Right cardiac atrium (tissue), 5 donors: Measurements from ENCODE around the gene CDPF1. TPM values are rescaled to one million over a fixed set of nuclear protein-coding genes. Genes with fewer than 3 reads are reported as not detected.
"Not testable (repeated sequence)": the region's sequence is repeated elsewhere in the genome, so short reads cannot be mapped to it uniquely, and the experiment has no call there.

Experiments
- ATAC-seq, 2 donors: fragments of 200-7000 bp; cut with Tn5 transposase; one replicate each; pipeline versions ENCODE4 v1.8.0 to v1.9.1; 2020; ENCODE audit warnings: moderate library complexity in 2 of 2, mild to moderate bottlenecking in 1 of 2
- DNase-seq, 3 donors: peaks; one replicate each; pipeline ENCODE4 v3.0.0-alpha.2; 2020
- H3K27ac ChIP-seq: one replicate; pipeline ENCODE4 v1.5.1; 2013; ENCODE audit warnings: mild to moderate bottlenecking, low read length, control low read depth, moderate library complexity
- H3K27me3 ChIP-seq: one replicate; pipeline ENCODE4 v1.6.1; 2013; ENCODE audit not compliant: control insufficient read depth, insufficient read depth
- H3K4me1 ChIP-seq: one replicate; pipeline ENCODE4 v1.6.1; 2013; ENCODE audit warnings: low read length; ENCODE audit not compliant: control insufficient read depth, insufficient read depth
- H3K4me3 ChIP-seq: one replicate; pipeline ENCODE4 v1.5.1; 2013; ENCODE audit warnings: low read length, control low read depth
- H3K9me3 ChIP-seq: one replicate; pipeline ENCODE4 v1.6.1; 2013; ENCODE audit warnings: low read length; ENCODE audit not compliant: control insufficient read depth
- WGBS: extraction: QIAGEN DNeasy Blood & Tissue Kit; methylation state at CpG from one replicate; pipeline ENCODE4 v1.1.7; 2013; 5-methylcytosine and 5-hydroxymethylcytosine counted together
- intact Hi-C, 4 donors: fragments of 100-400 bp; cut with DNase I; formaldehyde crosslinking; loops; one replicate each; pipeline versions ENCODE4 v1.11.0 to v1.14.0; 2022 to 2023
- polyA plus RNA-seq: library from polyadenylated mRNA; stranded (reverse); fragments of 200-250 nt; gene quantifications from one replicate; pipeline ENCODE4 v1.2.3, GENCODE V29; 2013
- total RNA-seq, 4 donors: library from RNA; stranded (reverse); fragmentation: NEBNext Ultra II Directional; extraction: Animal tissue kit (Norgen Biotek cat#: 25700); gene quantifications; one replicate each; pipeline ENCODE4 v1.2.1, GENCODE V29; 2021
- donor health status: healthy with polysubstance abuse.
- donor health status: DM: no; HTN: yes; CAD: no.
- donor health status: DM: no; HTN: no; CAD: no.
- donor health status: DM: no; HTN: yes; CAD: no; lungs with severe emphysema.
- donor health status: DM: yes; HTN: yes; CAD: no.

CDPF1 gene
- total and polyA plus RNA-seq, 5 donors, result 8.9 to 10.5 (median 9.4) TPM

- ATAC-seq (peak; percentile 97 to 98), DNase-seq (peak; percentile 96 to 98 (median 98))
- Histone ChIP-seq H3K9me3 (no peaks in the 10 kb centered on the region), H3K4me3 (peak within 1 kb of the TSS; percentile 88), H3K27ac (peak within 1 kb of the TSS; percentile 76), H3K27me3 (no peaks in the 10 kb centered on the region), H3K4me1 (no peaks in the 10 kb centered on the region)
- intact Hi-C loops, result no loop called here
- under 1% methylated on average over 74 of the region's 74 CpGs for WGBS
These were observed 17.6 kb upstream of the CDPF1 start, which contains the start of gene TTC38 for GRCh38 chr22:46267431-46268279. Gene TTC38 (plus strand): TSS chr22:46268008. CDS start chr22:46268040, 32 bp downstream.

- H3K4me1 ChIP-seq, DNase-seq, H3K27me3 ChIP-seq, intact Hi-C loops, H3K4me3 ChIP-seq, H3K9me3 ChIP-seq, H3K27ac ChIP-seq, ATAC-seq: not testable (repeated sequence)
- WGBS, result 93% methylated on average over 4 of the region's 4 CpGs
These were observed 15.5 kb upstream of the CDPF1 start for GRCh38 chr22:46265627-46266026.

DNA sequence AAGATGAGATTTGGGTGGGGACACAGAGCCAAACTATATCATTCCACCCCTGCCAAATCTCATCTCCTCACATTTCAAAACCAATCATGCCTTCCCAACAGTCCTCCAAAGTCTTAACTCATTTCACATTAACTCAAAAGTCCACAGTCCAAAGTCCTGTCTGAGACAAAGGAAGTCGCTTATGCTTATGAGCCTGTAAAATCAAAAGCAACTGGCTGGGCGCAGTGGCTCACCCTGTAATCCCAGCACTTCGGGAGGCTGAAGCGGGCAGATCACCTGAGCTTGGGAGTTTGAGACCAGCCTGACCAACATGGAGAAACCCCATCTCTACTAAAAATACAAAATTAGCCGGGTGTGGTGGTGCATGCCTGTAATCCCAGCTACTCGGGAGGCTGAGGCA is 14.4 kb upstream of the CDPF1 start:
- intact Hi-C loops, H3K27me3 ChIP-seq, H3K4me1 ChIP-seq, H3K4me3 ChIP-seq, H3K27ac ChIP-seq, DNase-seq, H3K9me3 ChIP-seq, ATAC-seq: not testable (repeated sequence)
- 98% methylated on average over 6 of the region's 6 CpGs for WGBS

- WGBS, result 45% methylated on average over 30 of the region's 30 CpGs
- peak within 1 kb of the TSS; percentile 33 for H3K4me3 ChIP-seq
- no peaks in the 10 kb centered on the region for H3K9me3 ChIP-seq
- H3K27me3 ChIP-seq, result no peaks in the 10 kb centered on the region
- H3K27ac ChIP-seq, result no peak within 1 kb of the TSS
- peaks cover 4% of the 10 kb centered on the region for H3K4me1 ChIP-seq
- DNase-seq (peak in 1 of 3 donors; percentile 67), ATAC-seq (no peak)
- intact Hi-C loops, result no loop called here
These were observed 13.1 kb upstream of the CDPF1 start, which contains the start of gene PKDREJ for GRCh38 chr22:46263216-46263590. Gene PKDREJ (minus strand): TSS chr22:46263343. CDS start chr22:46263322, 21 bp downstream.

DNA sequence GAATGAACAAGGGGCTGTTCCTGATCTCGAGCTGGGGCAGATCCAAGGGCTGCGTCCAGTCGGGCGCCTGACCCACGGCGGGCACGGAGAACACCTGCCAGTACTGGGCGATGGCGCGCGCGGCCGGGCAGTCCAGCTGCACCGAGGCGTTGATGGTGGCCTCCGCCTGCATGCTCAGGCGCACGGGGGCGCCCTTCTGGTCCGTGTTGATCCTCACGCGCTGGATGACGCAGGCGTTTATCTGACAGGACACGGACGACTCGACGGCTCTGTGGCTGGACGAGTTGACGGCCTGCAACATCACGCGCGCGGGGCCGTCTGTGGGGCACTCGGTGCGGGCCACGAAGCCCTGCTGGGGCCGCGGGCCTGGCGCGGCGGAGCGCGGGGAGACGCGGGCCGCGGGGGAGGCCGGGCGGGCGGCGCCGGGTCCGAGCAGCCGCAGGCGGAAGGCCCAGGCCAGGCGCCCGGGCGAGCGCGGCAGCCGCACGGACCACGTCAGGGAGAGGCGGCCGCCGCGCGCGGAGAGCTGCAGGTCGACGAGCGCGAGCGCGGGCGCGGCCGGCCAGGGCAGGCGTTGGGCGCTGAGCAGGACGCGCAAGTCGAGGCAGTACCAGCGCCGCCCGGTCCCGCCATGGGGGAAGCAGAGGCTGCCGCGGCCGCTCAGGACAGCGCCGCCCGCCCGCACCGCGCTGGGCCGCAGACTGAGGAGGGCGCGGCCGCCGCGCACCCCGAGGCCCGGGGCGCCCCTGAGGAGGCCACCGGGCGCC is 12.5 kb upstream of the CDPF1 start:
- WGBS, result 8% methylated on average over 109 of the region's 109 CpGs
- Histone ChIP-seq H3K4me1 (peaks cover 4% of the 10 kb centered on the region), H3K27ac (no peak overlapping the region), H3K4me3 (peak overlapping the region; percentile 33), H3K27me3 (no peaks in the 10 kb centered on the region), H3K9me3 (no peaks in the 10 kb centered on the region)
- DNase-seq, result peak; percentile 77 to 90 (median 89)
- peak; percentile 66 to 71 for ATAC-seq
- intact Hi-C loops, result no loop called here

- ATAC-seq, result peak in 1 of 2 donors; percentile 22
- DNase-seq, result no peak
- Histone ChIP-seq H3K27ac (no peak overlapping the region), H3K4me3 (no peak overlapping the region), H3K4me1 (peaks cover 4% of the 10 kb centered on the region), H3K27me3 (no peaks in the 10 kb centered on the region), H3K9me3 (no peaks in the 10 kb centered on the region)
- intact Hi-C loops, result no loop called here
- WGBS, result 63% methylated on average over 6 of the region's 6 CpGs
These were observed 9.9 kb upstream of the CDPF1 start for GRCh38 chr22:46260038-46260437.

DNA sequence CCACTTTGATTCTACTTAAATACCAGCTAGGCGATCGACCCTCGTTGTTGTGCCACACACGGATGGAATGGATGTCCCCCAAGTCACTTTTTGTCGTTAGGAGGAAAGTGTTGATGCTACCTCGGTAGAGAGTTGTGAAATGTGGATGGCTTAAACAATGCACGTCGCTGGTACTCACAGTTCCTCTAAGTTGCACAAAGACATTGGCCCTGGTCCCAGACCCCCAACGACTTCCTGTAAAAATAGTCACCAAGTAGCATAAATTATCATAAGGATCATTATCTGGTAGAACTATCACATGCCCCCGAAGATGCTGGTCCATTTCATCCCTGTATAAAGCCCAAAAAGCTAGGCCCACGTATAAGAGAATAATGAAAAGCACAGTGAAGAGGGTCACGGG is 9.3 kb upstream of the CDPF1 start:
- H3K27me3 ChIP-seq, result no peaks in the 10 kb centered on the region
- peaks cover 4% of the 10 kb centered on the region for H3K4me1 ChIP-seq
- H3K9me3 ChIP-seq, result no peaks in the 10 kb centered on the region
- ATAC-seq, result no peak
- no peak for DNase-seq
- intact Hi-C loops, result loop anchor here in 1 of 4 donors (10.0 kb wide), 1 partner anchor 115 kb away; no protein-coding TSS in a partner anchor
- 72% methylated on average over 12 of the region's 12 CpGs for WGBS
- H3K4me3 ChIP-seq, result no peak overlapping the region
- no peak overlapping the region for H3K27ac ChIP-seq

DNA sequence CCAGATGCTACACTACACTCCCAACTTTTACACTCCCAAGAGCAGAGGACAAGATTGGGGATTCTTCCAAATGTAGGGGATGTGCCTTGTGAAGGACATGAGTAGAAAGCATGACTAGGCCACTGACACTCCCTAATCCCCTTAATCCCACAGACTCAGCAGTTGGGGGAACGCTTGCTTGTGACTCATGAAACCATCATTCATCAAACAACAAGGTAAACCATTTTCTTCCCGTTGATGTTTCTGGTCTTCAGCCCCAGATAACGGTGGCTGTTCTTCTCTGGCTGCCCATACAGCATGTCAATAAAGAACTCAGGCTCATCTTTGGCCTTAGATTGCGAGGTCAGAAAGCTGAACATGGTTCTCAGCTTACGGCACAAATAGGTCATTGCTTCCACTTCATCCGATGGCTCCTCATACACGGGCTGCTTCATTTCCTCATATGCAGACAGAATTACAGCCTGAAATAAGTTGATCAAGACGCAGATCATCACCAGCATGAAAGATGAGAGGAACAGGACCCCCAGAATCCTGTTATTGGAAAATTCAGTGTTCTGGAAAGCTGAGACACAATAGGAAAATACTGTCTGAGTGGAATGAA is 6.4 kb upstream of the CDPF1 start:
- H3K27me3 ChIP-seq, result no peaks in the 10 kb centered on the region
- H3K4me1 ChIP-seq, result peaks cover 4% of the 10 kb centered on the region
- H3K4me3 ChIP-seq, result no peak overlapping the region
- intact Hi-C loops, result loop anchor here in 1 of 4 donors (10.0 kb wide), 1 partner anchor 112 kb away; no protein-coding TSS in a partner anchor
- WGBS, result 72% methylated on average over 8 of the region's 8 CpGs
- ATAC-seq (no peak), DNase-seq (no peak)
- H3K9me3 ChIP-seq, result no peaks in the 10 kb centered on the region
- no peak overlapping the region for H3K27ac ChIP-seq

GRCh38 chr22:46251816-46252380 is 1.8 kb upstream of the CDPF1 start:
- intact Hi-C loops, result loop anchor here in 1 of 4 donors (10.0 kb wide), 1 partner anchor 107 kb away; no protein-coding TSS in a partner anchor
- H3K27ac ChIP-seq, result no peak overlapping the region
- DNase-seq (no peak), ATAC-seq (no peak)
- H3K9me3 ChIP-seq, result no peaks in the 10 kb centered on the region
- H3K27me3 ChIP-seq, result no peaks in the 10 kb centered on the region
- 92% methylated on average over 9 of the region's 9 CpGs for WGBS
- H3K4me1 ChIP-seq, result peaks cover 9% of the 10 kb centered on the region
- H3K4me3 ChIP-seq, result no peak overlapping the region

DNA sequence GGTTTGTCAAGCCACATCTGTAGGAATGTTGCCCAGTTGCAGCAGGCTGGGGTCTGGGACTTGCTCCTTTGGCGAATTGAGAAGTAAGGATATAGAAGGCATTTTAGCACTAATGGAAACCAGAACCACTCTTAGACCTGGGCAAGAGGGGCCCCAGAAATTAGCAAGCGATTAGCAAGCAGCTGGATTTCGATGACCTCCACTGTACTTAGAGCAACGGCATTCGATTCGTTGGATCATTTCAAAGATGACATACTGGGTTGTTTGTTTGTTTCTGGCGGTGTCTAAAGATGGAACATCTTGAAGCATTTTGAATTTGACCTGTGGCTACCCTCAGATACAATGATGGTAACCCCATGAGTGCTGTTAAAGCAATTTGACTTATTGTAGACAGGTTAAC is 1.2 kb upstream of the CDPF1 start:
- intact Hi-C loops, result loop anchor here in 1 of 4 donors (10.0 kb wide), 1 partner anchor 106 kb away; no protein-coding TSS in a partner anchor
- no peaks in the 10 kb centered on the region for H3K27me3 ChIP-seq
- H3K4me1 ChIP-seq, result peaks cover 9% of the 10 kb centered on the region
- no peak for DNase-seq
- no peaks in the 10 kb centered on the region for H3K9me3 ChIP-seq
- no peak for ATAC-seq
- WGBS, result 78% methylated on average over 7 of the region's 7 CpGs
- H3K4me3 ChIP-seq, result peak overlapping the region; percentile 60
- H3K27ac ChIP-seq, result peak overlapping the region; percentile 14
